ENCODE measurements around the gene SUZ12.

- TF ChIP-seq CTCF (IDR thresholded peaks at IDR 0.05; ENCODE audit: insufficient read depth, low read length, poor library complexity, severe bottlenecking) = no peak
- TF ChIP-seq EZH2phosphoT487 (conservative IDR thresholded peaks at IDR 0.05; ENCODE audit: low read length) = no peak
These were observed 34.1 kb upstream of the SUZ12 start for GRCh38 chr17:31902693-31903092.

Data from SU-DHL-6 (cell line).